A549 (cell line): ENCODE measurements around the gene L3MBTL1. TPM values are rescaled to one million over a fixed set of nuclear protein-coding genes. Genes with fewer than 3 reads are reported as not detected.

Experiments used
- ATAC-seq, 2 experiments: fragments of 200-7000 bp in 1 of 2; fragments of >200 bp in 1 of 2; cut with Nextera tagmentation in 1 of 2; cut with Tn5 transposase in 1 of 2; 3 replicates each; pipeline versions ENCODE4 v1.8.0 to v1.9.1; 2018 to 2020; ENCODE audit warnings: mild to moderate bottlenecking in 1 of 2, moderate library complexity in 1 of 2
- CTCF ChIA-PET: fragments of 300-600 bp; sonication (Branson Sonifier 250); formaldehyde crosslinking; extraction: SDS; loops from one replicate; lab custom pipeline; 2021; ENCODE audit warnings: antibody characterized with exemption, inconsistent platforms; lab: Yijun Ruan, JAX
- POLR2A ChIA-PET: fragments of 350-600 bp; formaldehyde crosslinking; extraction: SDS; loops from one replicate; lab custom pipeline; 2021; ENCODE audit warnings: antibody characterized with exemption, inconsistent platforms; lab: Yijun Ruan, JAX
- DNase-seq, 2 experiments: peaks; one replicate each; pipeline versions ENCODE4 v3.0.0 to v3.0.0-alpha.2; 2011 to 2016; ENCODE audit warnings: low read depth in 1 of 2, low spot score in 1 of 2
- FAIRE-seq: peaks from 2 replicates; lab custom pipeline; 2011; peaks lifted over from hg19 to GRCh38; lab: Jason Lieb, UNC
- H3K27ac ChIP-seq, 2 experiments: fragments of >200 bp; sonication (Bioruptor Twin); formaldehyde crosslinking; 3 replicates each; pipeline ENCODE4 v1.5.1; 2016 to 2017
- H3K4me1 ChIP-seq: fragments of >200 bp; sonication (Bioruptor Twin); formaldehyde crosslinking; 3 replicates; pipeline ENCODE4 v1.6.1; 2016
- H3K4me2 ChIP-seq: fragments of >200 bp; sonication (Bioruptor Twin); formaldehyde crosslinking; 3 replicates; pipeline ENCODE4 v1.6.1; 2016
- H3K4me3 ChIP-seq: fragments of >200 bp; sonication (Bioruptor Twin); formaldehyde crosslinking; 3 replicates; pipeline ENCODE4 v1.5.1; 2016
- H3K9me3 ChIP-seq: fragments of >200 bp; sonication (Bioruptor Twin); formaldehyde crosslinking; 3 replicates; pipeline ENCODE4 v1.6.1; 2016
- BHLHE40 ChIP-seq: IDR thresholded peaks from 2 replicates; pipeline ENCODE4 v1.6.1; 2012; ENCODE audit warnings: low read depth, low read length, inconsistent platforms
- EHF ChIP-seq: fragments of 250-450 bp; sonication (Bioruptor Pico); IDR thresholded peaks from 2 replicates; pipeline ENCODE4 v1.5.0; 2020; ENCODE audit warnings: mild to moderate bottlenecking
- EHMT2 ChIP-seq: fragments of 200-600 bp; sonication (generic); IDR thresholded peaks from 2 replicates; pipeline ENCODE4 v1.6.1; 2016; ENCODE audit warnings: antibody characterized with exemption, low read depth, mild to moderate bottlenecking, moderate library complexity
- ESRRA ChIP-seq: fragments of 150-350 bp; IDR thresholded peaks from 2 replicates; pipeline ENCODE4 v1.6.1; 2014; ENCODE audit warnings: mild to moderate bottlenecking, low read length, borderline replicate concordance
- FOSB ChIP-seq: fragments of 250-450 bp; sonication (Bioruptor Pico); IDR thresholded peaks from 2 replicates; pipeline ENCODE4 v1.5.0; 2020; ENCODE audit warnings: mild to moderate bottlenecking, moderate library complexity
- HES2 ChIP-seq: fragments of >200 bp; sonication (Bioruptor Twin); formaldehyde crosslinking; IDR thresholded peaks from 2 replicates; pipeline ENCODE4 v1.6.1; 2016
- HOXA7 ChIP-seq: fragments of 250-450 bp; sonication (Bioruptor Pico); IDR thresholded peaks from 2 replicates; pipeline ENCODE4 v1.5.0; 2020; ENCODE audit warnings: mild to moderate bottlenecking, moderate library complexity
- HOXB13 ChIP-seq: fragments of 250-450 bp; sonication (Bioruptor Pico); IDR thresholded peaks from 2 replicates; pipeline ENCODE4 v1.5.0; 2020; ENCODE audit warnings: low read depth, mild to moderate bottlenecking, moderate library complexity
- JUN ChIP-seq, 2 experiments: fragments of >200 bp; sonication (Bioruptor Twin); formaldehyde crosslinking; IDR thresholded peaks; 2 replicates in 1 of 2; 3 replicates in 1 of 2; pipeline ENCODE4 v1.6.1; 2016 to 2017
- KDM1A ChIP-seq: fragments of 200-600 bp; sonication (generic); IDR thresholded peaks from 2 replicates; pipeline ENCODE4 v1.6.1; 2016; ENCODE audit warnings: low read depth, mild to moderate bottlenecking
- MAFK ChIP-seq: fragments of 450-650 bp; IDR thresholded peaks from 2 replicates; pipeline ENCODE4 v1.6.1; 2014; ENCODE audit not compliant: partially characterized antibody
- MAX ChIP-seq: IDR thresholded peaks from 2 replicates; pipeline ENCODE4 v1.6.1; 2012
- MAZ ChIP-seq: fragments of 150-350 bp; IDR thresholded peaks from 2 replicates; pipeline ENCODE4 v1.6.1; 2014; ENCODE audit warnings: antibody characterized with exemption, low read depth, low read length, borderline replicate concordance
- NPAS2 ChIP-seq: fragments of 250-450 bp; sonication (Bioruptor Pico); IDR thresholded peaks from 2 replicates; pipeline ENCODE4 v1.8.0; 2022; ENCODE audit warnings: mild to moderate bottlenecking, moderate library complexity, borderline replicate concordance
- PHF8 ChIP-seq: fragments of 200-600 bp; sonication (generic); IDR thresholded peaks from 2 replicates; pipeline ENCODE4 v1.6.1; 2016; ENCODE audit warnings: low read depth, mild to moderate bottlenecking, antibody characterized with exemption, moderate library complexity, borderline replicate concordance
- RAD21 ChIP-seq, 2 experiments: fragments of >200 bp in 1 of 2; sonication (Bioruptor Twin) in 1 of 2; formaldehyde crosslinking in 1 of 2; IDR thresholded peaks in 1 of 2; conservative IDR thresholded peaks in 1 of 2; 2 replicates in 1 of 2; 3 replicates in 1 of 2; pipeline ENCODE4 v1.6.1; 2012 to 2018; ENCODE audit warnings: inconsistent platforms in 1 of 2
- RCOR1 ChIP-seq: fragments of 150-350 bp; IDR thresholded peaks from 2 replicates; pipeline ENCODE4 v1.6.1; 2014; ENCODE audit warnings: antibody characterized with exemption, low read length, low read depth
- REST ChIP-seq: fragments of 200-600 bp; sonication (generic); IDR thresholded peaks from 2 replicates; pipeline ENCODE4 v1.6.1; 2016; ENCODE audit warnings: antibody characterized with exemption, mild to moderate bottlenecking, moderate library complexity
- SMC3 ChIP-seq: fragments of >200 bp; sonication (Bioruptor Twin); formaldehyde crosslinking; IDR thresholded peaks from 3 replicates; pipeline ENCODE4 v1.6.1; 2018; ENCODE audit warnings: inconsistent platforms
- TFCP2L1 ChIP-seq: fragments of 250-450 bp; sonication (Bioruptor Pico); IDR thresholded peaks from 2 replicates; pipeline ENCODE4 v1.5.0; 2021; ENCODE audit warnings: mild to moderate bottlenecking
- ZC3H11A ChIP-seq: fragments of 450-650 bp; IDR thresholded peaks from 2 replicates; pipeline ENCODE4 v1.6.1; 2014; ENCODE audit warnings: antibody characterized with exemption, mild to moderate bottlenecking
- WGBS: methylation state at CpG from one replicate; pipeline ENCODE4 v1.1.6; 2017; ENCODE audit errors: missing lambda C conversion rate; 5-methylcytosine and 5-hydroxymethylcytosine counted together
- polyA plus RNA-seq, 4 experiments: library from polyadenylated mRNA; depleted of rRNA in 3 of 4; stranded (reverse); fragments of >200 nt; fragmentation: RNase III in 1 of 4; extraction: RNeasy Plus Mini Kit Qiagen cat#74134 plus additional on column Dnase treatment in 1 of 4; gene quantifications; 2 replicates in 3 of 4; 3 replicates in 1 of 4; pipeline ENCODE4 v1.2.3, GENCODE V29; 2011 to 2017

L3MBTL1 gene
- polyA plus RNA-seq, 2 of the 4 experiments (the other 2 are of a cell fraction), result 2.5 to 3.8 TPM

- TF ChIP-seq RAD21 (conservative IDR thresholded peaks at IDR 0.05 in 1 of 2, IDR thresholded peaks at IDR 0.05 in 1 of 2) (no peak), MAFK (no peak), KDM1A (no peak), JUN (IDR thresholded peaks at IDR 0.05) (no peak), EHMT2 (no peak), EHF (CRISPR knock-in tag) (no peak), SMC3 (no peak), HES2 (no peak), REST (no peak), ZC3H11A (no peak), BHLHE40 (no peak), MAZ (no peak), RCOR1 (no peak), PHF8 (no peak), NPAS2 (no peak), TFCP2L1 (CRISPR knock-in tag) (no peak), MAX (no peak), ESRRA (no peak)
- CTCF ChIA-PET, result interaction anchor here (5.4 kb wide), 1 partner anchor 13 kb away, joined by 26 read pairs; no protein-coding TSS in a partner anchor
- 85% methylated on average over 5 of the region's 5 CpGs for WGBS
- no peak overlapping the region for H3K4me3 ChIP-seq
- H3K4me2 ChIP-seq, result no peak overlapping the region
- ATAC-seq (no peak), FAIRE-seq (no peak), DNase-seq (no peak)
- no peaks in the 10 kb centered on the region; the same call in 2 of the 3 replicates for H3K4me1 ChIP-seq
- no peaks in the 10 kb centered on the region; the same call in 2 of the 3 replicates for H3K9me3 ChIP-seq
- POLR2A ChIA-PET, result no interaction called here
- no peak overlapping the region for H3K27ac ChIP-seq
Measured at GRCh38 chr20:43525021-43525420, 17.5 kb downstream of the L3MBTL1 start.

- WGBS, result 71% methylated on average over 8 of the region's 8 CpGs
- ChIA-PET POLR2A (no interaction called here), CTCF (interaction anchor here (0.8 to 6.4 kb wide), 4 partner anchors 11 to 78 kb away, joined by 3 to 55 read pairs (median 4); partner anchors contain the start of gene L3MBTL1)
- FAIRE-seq, result no peak
- TF ChIP-seq HOXB13 (CRISPR knock-in tag), result no peak
- ATAC-seq, result no peak
- Histone ChIP-seq H3K27ac (no peak overlapping the region), H3K9me3 (no peaks in the 10 kb centered on the region), H3K4me1 (peaks cover 11% of the 10 kb centered on the region; the same call in 2 of the 3 replicates), H3K4me2 (no peak overlapping the region), H3K4me3 (no peak overlapping the region)
- no peak for DNase-seq
Measured at GRCh38 chr20:43528258-43528875, 20.9 kb downstream of the L3MBTL1 start.

- CTCF ChIA-PET, result interaction anchor here (0.8 to 6.4 kb wide), 6 partner anchors 10 to 669 kb away, joined by 3 to 55 read pairs (median 3); partner anchors contain the start of gene L3MBTL1
- DNase-seq (no peak), ATAC-seq (no peak), FAIRE-seq (no peak)
- H3K9me3 ChIP-seq, result no peaks in the 10 kb centered on the region
- POLR2A ChIA-PET, result no interaction called here
- H3K4me3 ChIP-seq, result no peak overlapping the region
- 72% methylated on average over 5 of the region's 5 CpGs for WGBS
- H3K4me1 ChIP-seq, result peaks cover 11% of the 10 kb centered on the region; the same call in 2 of the 3 replicates
- no peak overlapping the region for H3K4me2 ChIP-seq
- H3K27ac ChIP-seq, result no peak overlapping the region
- TF ChIP-seq RAD21 (conservative IDR thresholded peaks at IDR 0.05 in 1 of 2, IDR thresholded peaks at IDR 0.05 in 1 of 2) (no peak), FOSB (CRISPR knock-in tag) (no peak), BHLHE40 (no peak), HOXA7 (CRISPR knock-in tag) (no peak), MAX (no peak)
Measured at GRCh38 chr20:43529051-43529450, 21.6 kb downstream of the L3MBTL1 start.
